HepG2 (cell line): ENCODE measurements around the gene FBXO5. TPM values are rescaled to one million over a fixed set of nuclear protein-coding genes. Genes with fewer than 3 reads are reported as not detected.

Source experiments
- CCAR2 ChIP-seq: fragments of 200-400 bp; formaldehyde crosslinking; optimal IDR thresholded peaks from 2 replicates; pipeline ENCODE3; 2018; ENCODE audit warnings: low read depth, mild to moderate bottlenecking, low read length, moderate library complexity
- GABPA ChIP-seq, 2 experiments: IDR thresholded peaks; 2 replicates each; pipeline ENCODE4 v1.6.1; 2011 to 2016; ENCODE audit warnings: low read depth in 2 of 2, low read length in 1 of 2, missing biosample characterization in 1 of 2, missing genetic modification characterization in 1 of 2
- HMG20B ChIP-seq: conservative IDR thresholded peaks from 2 replicates; pipeline ENCODE4 v1.6.1; 2016; ENCODE audit warnings: missing genetic modification reagents, missing compliant biosample characterization
- KLF15 ChIP-seq: sonication (generic); formaldehyde crosslinking; IDR thresholded peaks from 2 replicates; pipeline ENCODE4 v1.8.1; 2023; ENCODE audit warnings: borderline replicate concordance, mild to moderate bottlenecking, inconsistent platforms, missing genetic modification reagents, mixed read lengths
- KMT2A ChIP-seq: sonication (generic); formaldehyde crosslinking; IDR thresholded peaks from 2 replicates; pipeline ENCODE4 v1.4.0; 2020; ENCODE audit warnings: missing genetic modification reagents
- MTA1 ChIP-seq: sonication (generic); formaldehyde crosslinking; IDR thresholded peaks from 2 replicates; pipeline ENCODE4 v1.4.0; 2020; ENCODE audit warnings: missing genetic modification reagents, mild to moderate bottlenecking, borderline replicate concordance
- MYPOP ChIP-seq: sonication (generic); formaldehyde crosslinking; IDR thresholded peaks from 2 replicates; pipeline ENCODE4 v1.8.1; 2023; ENCODE audit warnings: mild to moderate bottlenecking, moderate library complexity, missing genetic modification reagents
- POLR2AphosphoS5 ChIP-seq: IDR thresholded peaks from 2 replicates; pipeline ENCODE4 v1.6.1; 2012; ENCODE audit warnings: low read depth, low read length
- RBFOX2 ChIP-seq: fragments of 200-400 bp; formaldehyde crosslinking; IDR thresholded peaks from 2 replicates; pipeline ENCODE4 v1.6.1; 2017; ENCODE audit warnings: low read depth, mild to moderate bottlenecking, low read length
- RFXAP ChIP-seq: sonication (generic); formaldehyde crosslinking; IDR thresholded peaks from 2 replicates; pipeline ENCODE4 v1.4.0; 2020; ENCODE audit warnings: missing genetic modification reagents, borderline replicate concordance
- SALL2 ChIP-seq: sonication (generic); formaldehyde crosslinking; IDR thresholded peaks from 2 replicates; pipeline ENCODE4 v1.8.1; 2023; ENCODE audit warnings: mild to moderate bottlenecking, missing genetic modification reagents, inconsistent platforms
- SOX6 ChIP-seq, 2 experiments: fragments of 450-650 bp in 1 of 2; sonication (generic) in 1 of 2; formaldehyde crosslinking in 1 of 2; IDR thresholded peaks; 2 replicates each; pipeline versions ENCODE4 v1.4.0 to v1.6.1; 2017 to 2020; ENCODE audit warnings: antibody characterized with exemption in 1 of 2, mild to moderate bottlenecking in 1 of 2, missing genetic modification reagents in 1 of 2
- SYNCRIP ChIP-seq: fragments of 200-400 bp; formaldehyde crosslinking; IDR thresholded peaks from 2 replicates; pipeline ENCODE4 v1.6.1; 2018; ENCODE audit warnings: mild to moderate bottlenecking, low read depth, low read length; ENCODE audit not compliant: insufficient read depth
- TEF ChIP-seq: sonication (generic); formaldehyde crosslinking; IDR thresholded peaks from 2 replicates; pipeline ENCODE4 v1.5.0; 2020; ENCODE audit warnings: missing genetic modification reagents
- ZBTB42 ChIP-seq: sonication (generic); formaldehyde crosslinking; IDR thresholded peaks from 2 replicates; pipeline ENCODE4 v1.5.0; 2020; ENCODE audit warnings: mild to moderate bottlenecking, missing genetic modification reagents
- ZNF605 ChIP-seq: sonication (generic); formaldehyde crosslinking; IDR thresholded peaks from 2 replicates; pipeline ENCODE4 v1.8.0; 2022; ENCODE audit warnings: mild to moderate bottlenecking, missing genetic modification reagents
- ZSCAN25 ChIP-seq: sonication (generic); formaldehyde crosslinking; IDR thresholded peaks from 2 replicates; pipeline ENCODE4 v1.8.0; 2022; ENCODE audit warnings: mild to moderate bottlenecking, missing genetic modification reagents
- polyA plus RNA-seq, 8 experiments: library from polyadenylated mRNA; depleted of rRNA in 3 of 8; stranded (reverse) in 7 of 8; unstranded in 1 of 8; fragments of >200 nt; fragmentation: Illumina TruSeq in 4 of 8; extraction: Trizol in 4 of 8; gene quantifications; 2 replicates each; pipeline versions ENCODE4 v1.2.1 to v1.2.3, GENCODE V29; 2011 to 2016; ENCODE audit warnings: low read depth in 4 of 8, missing spikeins in 1 of 8, mixed read lengths in 1 of 8; ENCODE audit not compliant: insufficient read depth in 1 of 8
- total RNA-seq, 5 experiments: library from RNA; depleted of rRNA; stranded (reverse); fragments of >200 nt; fragmentation: Illumina TruSeq; extraction: Trizol; gene quantifications; 2 replicates each; pipeline ENCODE4 v1.2.3, GENCODE V29; 2016; ENCODE audit warnings: low read depth in 1 of 5
- TF ChIP-seq, protein P1 (sequence below): sonication (generic); formaldehyde crosslinking; IDR thresholded peaks from 2 replicates; pipeline ENCODE4 v1.5.1; 2020; ENCODE audit warnings: missing genetic modification reagents, mild to moderate bottlenecking, borderline replicate concordance
- TF ChIP-seq, protein P2 (sequence below), 2 experiments: sonication (generic) in 1 of 2; formaldehyde crosslinking in 1 of 2; IDR thresholded peaks; 2 replicates each; pipeline versions ENCODE4 v1.4.0 to v1.6.1; 2018 to 2020; ENCODE audit warnings: missing genetic modification reagents in 2 of 2, borderline replicate concordance in 1 of 2, low read depth in 1 of 2, mild to moderate bottlenecking in 1 of 2, missing biosample characterization in 1 of 2
- TF ChIP-seq, protein P3 (sequence below): sonication (generic); formaldehyde crosslinking; IDR thresholded peaks from 2 replicates; pipeline ENCODE4 v1.5.0; 2020; ENCODE audit warnings: mild to moderate bottlenecking, missing genetic modification reagents

Gene FBXO5
- total and polyA plus RNA-seq, 2 of the 13 experiments (the other 11 are each of a cell fraction or from before 2014, with no cell fraction given), result 15.8 to 41.5 TPM

- peak; percentile 42 for TF ChIP-seq GABPA (IDR thresholded peaks at IDR 0.05; ENCODE audit: low read depth, low read length)
- peak; percentile 83 for TF ChIP-seq GABPA (CRISPR knock-in tag; IDR thresholded peaks at IDR 0.05; ENCODE audit: low read depth)
- peak; percentile 87 for TF ChIP-seq KMT2A (CRISPR knock-in tag)
- TF ChIP-seq ZSCAN25, result peak; percentile 85; the same call in 1 of the 2 replicates
- no peak for TF ChIP-seq SYNCRIP
- TF ChIP-seq SOX6 (IDR thresholded peaks at IDR 0.05), result no peak
- peak; percentile 72; the same call in 1 of the 2 replicates for TF ChIP-seq SOX6 (CRISPR knock-in tag; IDR thresholded peaks at IDR 0.05)
- TF ChIP-seq POLR2AphosphoS5, result peak; percentile 92
- TF ChIP-seq ZNF605 (CRISPR knock-in tag), result peak; percentile 94
- TF ChIP-seq, protein P1, sequence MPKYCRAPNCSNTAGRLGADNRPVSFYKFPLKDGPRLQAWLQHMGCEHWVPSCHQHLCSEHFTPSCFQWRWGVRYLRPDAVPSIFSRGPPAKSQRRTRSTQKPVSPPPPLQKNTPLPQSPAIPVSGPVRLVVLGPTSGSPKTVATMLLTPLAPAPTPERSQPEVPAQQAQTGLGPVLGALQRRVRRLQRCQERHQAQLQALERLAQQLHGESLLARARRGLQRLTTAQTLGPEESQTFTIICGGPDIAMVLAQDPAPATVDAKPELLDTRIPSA (CRISPR knock-in tag), result peak; percentile 81; the same call in 1 of the 2 replicates
- TF ChIP-seq, protein P2, sequence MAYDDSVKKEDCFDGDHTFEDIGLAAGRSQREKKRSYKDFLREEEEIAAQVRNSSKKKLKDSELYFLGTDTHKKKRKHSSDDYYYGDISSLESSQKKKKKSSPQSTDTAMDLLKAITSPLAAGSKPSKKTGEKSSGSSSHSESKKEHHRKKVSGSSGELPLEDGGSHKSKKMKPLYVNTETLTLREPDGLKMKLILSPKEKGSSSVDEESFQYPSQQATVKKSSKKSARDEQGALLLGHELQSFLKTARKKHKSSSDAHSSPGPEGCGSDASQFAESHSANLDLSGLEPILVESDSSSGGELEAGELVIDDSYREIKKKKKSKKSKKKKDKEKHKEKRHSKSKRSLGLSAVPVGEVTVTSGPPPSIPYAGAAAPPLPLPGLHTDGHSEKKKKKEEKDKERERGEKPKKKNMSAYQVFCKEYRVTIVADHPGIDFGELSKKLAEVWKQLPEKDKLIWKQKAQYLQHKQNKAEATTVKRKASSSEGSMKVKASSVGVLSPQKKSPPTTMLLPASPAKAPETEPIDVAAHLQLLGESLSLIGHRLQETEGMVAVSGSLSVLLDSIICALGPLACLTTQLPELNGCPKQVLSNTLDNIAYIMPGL (CRISPR knock-in tag; IDR thresholded peaks at IDR 0.05; ENCODE audit: borderline replicate concordance in 1 of 2, low read depth in 1 of 2), result peak; percentile 48 to 69; a peak in 2 of 4 replicates
- peak; percentile 25 for TF ChIP-seq CCAR2
- peak; percentile 94 for TF ChIP-seq RBFOX2
- peak; percentile 96; the same call in 1 of the 2 replicates for TF ChIP-seq ZBTB42
- TF ChIP-seq MYPOP (CRISPR knock-in tag), result peak; percentile 92
- peak; percentile 84; the same call in 1 of the 2 replicates for TF ChIP-seq TEF (CRISPR knock-in tag)
- TF ChIP-seq MTA1 (CRISPR knock-in tag), result 0 out of 2 replicates have a peak, but pooled peaks have one; percentile 10
- no peak; the same call in 1 of the 2 replicates for TF ChIP-seq SALL2 (CRISPR knock-in tag)
- TF ChIP-seq HMG20B (CRISPR knock-in tag), result 0 out of 2 replicates have a peak, but pooled peaks have one; percentile 21
- TF ChIP-seq, protein P3, sequence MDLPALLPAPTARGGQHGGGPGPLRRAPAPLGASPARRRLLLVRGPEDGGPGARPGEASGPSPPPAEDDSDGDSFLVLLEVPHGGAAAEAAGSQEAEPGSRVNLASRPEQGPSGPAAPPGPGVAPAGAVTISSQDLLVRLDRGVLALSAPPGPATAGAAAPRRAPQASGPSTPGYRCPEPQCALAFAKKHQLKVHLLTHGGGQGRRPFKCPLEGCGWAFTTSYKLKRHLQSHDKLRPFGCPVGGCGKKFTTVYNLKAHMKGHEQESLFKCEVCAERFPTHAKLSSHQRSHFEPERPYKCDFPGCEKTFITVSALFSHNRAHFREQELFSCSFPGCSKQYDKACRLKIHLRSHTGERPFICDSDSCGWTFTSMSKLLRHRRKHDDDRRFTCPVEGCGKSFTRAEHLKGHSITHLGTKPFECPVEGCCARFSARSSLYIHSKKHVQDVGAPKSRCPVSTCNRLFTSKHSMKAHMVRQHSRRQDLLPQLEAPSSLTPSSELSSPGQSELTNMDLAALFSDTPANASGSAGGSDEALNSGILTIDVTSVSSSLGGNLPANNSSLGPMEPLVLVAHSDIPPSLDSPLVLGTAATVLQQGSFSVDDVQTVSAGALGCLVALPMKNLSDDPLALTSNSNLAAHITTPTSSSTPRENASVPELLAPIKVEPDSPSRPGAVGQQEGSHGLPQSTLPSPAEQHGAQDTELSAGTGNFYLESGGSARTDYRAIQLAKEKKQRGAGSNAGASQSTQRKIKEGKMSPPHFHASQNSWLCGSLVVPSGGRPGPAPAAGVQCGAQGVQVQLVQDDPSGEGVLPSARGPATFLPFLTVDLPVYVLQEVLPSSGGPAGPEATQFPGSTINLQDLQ (CRISPR knock-in tag), result 0 out of 2 replicates have a peak, but pooled peaks have one; percentile 4
- peak; percentile 75; the same call in 1 of the 2 replicates for TF ChIP-seq RFXAP
- no peak for TF ChIP-seq KLF15 (CRISPR knock-in tag)
Measured at GRCh38 chr6:152982904-152983636, at the start of gene FBXO5 (continued).
